Inflammatory macrophage treated with lipopolysaccharide for 4 hours (primary cell): ENCODE results near the gene TLE2.
"Not testable (repeated sequence)": the region's sequence is repeated elsewhere in the genome, so short reads cannot be mapped to it uniquely, and the experiment has no call there.

Source experiments
- DNase-seq: peaks from one replicate; pipeline ENCODE4 v3.0.0-alpha.2; 2020

The TLE2 gene

DNA sequence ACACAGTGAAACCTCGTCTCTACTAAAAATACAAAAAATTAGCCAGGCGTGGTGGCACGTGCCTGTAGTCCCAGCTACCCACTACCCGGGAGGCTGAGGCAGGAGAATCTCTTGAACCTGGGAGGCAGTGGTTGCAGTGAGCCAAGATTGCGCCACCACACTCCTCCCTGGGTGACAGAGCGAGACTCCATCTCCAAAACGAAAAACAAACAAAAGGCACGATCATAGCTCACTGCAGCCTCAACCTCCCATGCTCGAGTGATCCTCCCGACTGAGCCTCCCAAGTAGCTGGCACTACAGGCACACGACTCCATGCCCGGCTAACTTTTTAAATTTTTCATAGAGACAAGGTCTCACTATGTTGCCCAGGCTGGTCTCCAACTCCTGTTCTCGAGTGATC lies 17.0 kb downstream of the TLE2 start:
- not testable (repeated sequence) for DNase-seq

- DNase-seq: no peak
Observed at GRCh38 chr19:3010871-3011270, 18.2 kb downstream of the TLE2 start.

DNA sequence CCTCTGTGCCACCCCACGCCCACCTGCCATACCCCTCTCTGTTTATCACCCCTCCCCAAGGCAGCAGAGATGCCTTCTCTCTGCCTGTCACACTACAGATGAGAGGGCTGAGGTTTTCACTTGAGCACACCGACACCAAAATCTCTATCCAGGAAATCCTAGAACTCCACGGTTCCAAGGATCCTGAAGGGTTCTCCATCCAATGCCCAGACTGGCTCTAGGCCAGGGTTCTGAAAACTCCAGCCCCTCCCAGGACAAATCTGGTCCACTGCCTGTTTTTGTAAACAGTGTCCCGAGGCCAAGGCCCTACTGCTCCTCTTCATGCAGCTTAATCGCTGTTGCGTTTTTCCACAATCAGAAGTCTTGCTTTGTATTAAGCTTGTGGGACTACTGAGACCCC lies 20.1 kb downstream of the TLE2 start:
- DNase-seq: no peak

- no peak for DNase-seq
Observed at GRCh38 chr19:3007975-3008374, 21.1 kb downstream of the TLE2 start.

DNA sequence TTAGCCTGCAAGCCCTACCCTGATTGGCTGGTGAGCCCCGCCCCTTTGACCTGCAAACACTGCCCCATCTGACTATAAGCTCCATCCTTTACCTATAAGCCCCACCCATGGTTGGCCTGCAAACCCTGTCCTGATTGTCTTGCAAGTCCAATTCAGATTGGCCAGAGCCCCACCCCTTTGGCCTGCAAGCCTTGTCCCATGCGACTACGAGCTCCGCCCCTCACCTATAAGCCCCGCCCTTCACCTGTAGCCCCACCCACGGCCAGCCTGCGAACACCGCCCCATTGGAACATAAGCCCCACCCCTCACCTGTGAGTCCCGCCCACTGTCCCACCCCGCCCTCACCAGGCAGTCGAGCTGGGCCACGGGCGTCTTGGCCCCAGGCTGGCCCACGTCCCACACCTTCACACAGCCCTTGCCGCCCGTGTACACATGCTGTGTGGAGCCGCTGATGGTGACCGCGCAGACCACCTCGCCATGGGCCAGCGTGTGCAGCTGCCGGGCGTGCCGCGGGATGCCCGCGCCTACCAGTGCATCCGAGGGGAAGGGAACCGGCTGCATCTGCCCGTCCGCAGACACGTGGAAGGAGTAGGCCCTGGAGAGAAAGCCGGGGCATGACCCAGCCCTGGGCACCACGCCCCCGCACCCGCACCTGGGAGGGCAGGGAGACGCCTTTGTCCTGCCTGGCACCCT lies 22.9 kb downstream of the TLE2 start:
- DNase-seq: no peak

DNA sequence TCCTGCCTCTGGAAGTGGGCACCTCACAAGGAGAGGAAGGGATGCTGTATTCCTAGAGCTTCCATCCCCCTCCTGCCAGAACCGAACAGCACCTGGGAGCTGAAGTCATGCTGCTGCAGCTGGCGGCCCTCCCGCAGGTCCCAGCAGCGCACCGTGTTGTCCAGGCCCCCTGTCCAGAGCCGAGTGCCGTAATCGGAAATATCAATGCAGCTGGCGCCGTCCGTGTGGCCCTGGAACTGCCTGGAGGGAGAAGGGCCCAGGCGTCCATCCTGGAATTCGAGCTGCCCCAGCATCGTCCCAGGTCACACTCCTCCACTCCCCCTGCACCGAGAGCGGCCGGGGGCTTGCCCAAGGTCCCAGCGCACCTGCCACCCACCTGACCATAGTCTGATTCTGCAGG lies 23.7 kb downstream of the TLE2 start:
- DNase-seq: no peak

- DNase-seq: no peak
Observed at GRCh38 chr19:3004522-3004921, 24.6 kb downstream of the TLE2 start.

DNA sequence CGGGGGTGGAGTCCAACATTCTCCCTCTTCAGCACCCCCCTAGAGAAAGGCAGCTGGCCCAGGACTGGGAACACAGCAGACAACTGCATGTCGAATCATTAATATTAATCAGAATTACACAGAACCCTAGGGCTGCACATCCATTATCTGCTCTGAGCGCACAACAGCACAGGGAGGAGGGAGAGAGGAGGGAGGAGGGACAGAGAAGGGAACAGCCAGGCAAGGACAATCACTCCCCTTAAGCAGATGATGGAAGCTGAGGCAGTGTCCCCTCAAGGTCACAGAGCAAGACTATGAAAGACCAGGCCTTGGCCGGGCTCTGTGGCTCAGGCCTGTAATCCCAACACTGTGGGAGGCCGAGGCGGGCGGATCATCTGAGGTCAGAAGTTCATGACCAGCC lies 26.0 kb downstream of the TLE2 start:
- no peak for DNase-seq

DNA sequence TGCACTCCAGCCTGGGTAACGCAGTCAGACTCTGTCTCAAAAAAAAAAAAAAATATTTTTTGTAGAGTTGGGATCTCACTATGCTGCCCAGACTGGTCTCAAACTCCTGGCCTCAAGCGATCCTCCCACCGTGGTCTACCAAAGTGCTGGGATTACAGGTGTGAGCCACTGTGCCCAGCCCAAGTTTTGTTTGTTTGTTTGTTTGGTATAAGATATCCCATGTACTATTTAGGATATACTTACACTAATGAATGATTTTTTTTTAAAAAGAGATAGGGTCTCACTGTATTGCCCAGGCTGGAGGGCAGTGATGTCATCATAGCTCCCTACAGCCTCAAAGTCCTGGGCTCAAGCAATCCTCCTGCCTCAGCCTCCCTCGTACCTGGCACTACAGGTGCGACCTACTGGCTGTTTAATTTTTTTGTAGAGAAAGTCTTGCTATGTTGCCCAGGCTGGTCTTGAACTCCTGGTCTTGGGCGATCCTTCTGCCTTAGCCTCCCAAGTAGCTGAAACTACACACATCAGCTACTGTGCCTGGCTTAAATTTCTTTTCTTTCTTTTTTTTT lies 27.8 kb downstream of the TLE2 start:
- DNase-seq: no peak

DNA sequence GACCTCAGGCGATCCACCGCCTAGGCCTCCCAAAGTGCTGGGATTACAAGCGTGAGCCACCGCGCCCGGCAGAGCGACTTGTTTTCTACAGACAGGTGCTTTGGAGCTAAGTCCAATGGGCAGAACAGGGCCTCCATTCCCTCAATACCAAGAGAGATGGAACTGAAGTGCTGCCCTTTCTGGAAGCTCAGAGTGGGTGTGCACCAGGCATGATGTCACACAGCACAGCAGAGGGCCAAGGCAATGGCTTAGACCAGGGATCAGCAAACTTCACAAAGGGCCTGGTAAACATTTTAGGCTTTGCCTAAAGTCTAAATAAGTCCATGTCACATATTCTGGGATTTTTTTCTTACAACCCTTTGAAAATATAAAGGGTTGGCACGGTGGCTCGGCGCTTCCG lies 30.4 kb downstream of the TLE2 start:
- no peak for DNase-seq

DNA sequence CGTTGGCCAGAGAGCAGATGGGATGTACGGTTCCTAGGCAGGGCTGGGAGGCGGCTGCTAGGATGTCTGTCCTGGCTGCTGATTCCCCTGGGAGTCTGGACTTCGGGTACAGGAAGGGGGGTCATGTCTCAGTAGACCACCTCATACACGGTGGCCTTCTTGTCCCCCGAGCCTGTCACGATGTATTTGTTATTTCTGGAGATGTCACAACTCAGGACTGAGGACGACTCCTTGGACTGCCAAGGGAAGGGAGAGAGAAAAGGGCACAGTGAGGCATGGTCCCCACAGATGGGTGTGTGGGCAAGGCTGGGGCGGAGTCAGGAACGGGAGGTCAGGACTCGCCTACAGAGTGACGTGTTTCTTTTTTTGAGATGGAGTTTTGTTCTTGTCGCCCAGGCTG lies 31.4 kb downstream of the TLE2 start:
- DNase-seq: no peak

- no peak for DNase-seq
Observed at GRCh38 chr19:2994588-2995131, 34.4 kb downstream of the TLE2 start.

GRCh38 chr19:2993579-2993978 lies 35.5 kb downstream of the TLE2 start:
- DNase-seq: no peak

DNA sequence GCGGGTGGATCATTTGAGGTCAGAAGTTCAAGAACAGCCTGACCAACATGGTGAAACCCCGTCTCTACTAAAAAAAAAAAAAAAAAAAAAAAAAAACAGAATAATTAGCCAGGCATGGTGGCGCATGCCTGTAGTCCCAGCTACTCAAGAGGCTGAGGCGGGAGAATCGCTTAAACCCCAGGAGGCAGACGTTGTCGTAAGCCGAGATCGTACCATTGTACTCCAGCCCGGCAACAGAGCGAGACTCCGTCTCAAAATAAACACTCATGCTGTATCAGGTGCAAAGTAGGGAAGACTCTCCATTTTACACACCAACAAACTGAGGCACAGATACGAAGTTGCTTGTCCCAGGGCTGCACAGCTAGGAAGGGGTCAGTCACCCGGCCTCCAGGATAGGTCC lies 36.1 kb downstream of the TLE2 start:
- DNase-seq: no peak

DNA sequence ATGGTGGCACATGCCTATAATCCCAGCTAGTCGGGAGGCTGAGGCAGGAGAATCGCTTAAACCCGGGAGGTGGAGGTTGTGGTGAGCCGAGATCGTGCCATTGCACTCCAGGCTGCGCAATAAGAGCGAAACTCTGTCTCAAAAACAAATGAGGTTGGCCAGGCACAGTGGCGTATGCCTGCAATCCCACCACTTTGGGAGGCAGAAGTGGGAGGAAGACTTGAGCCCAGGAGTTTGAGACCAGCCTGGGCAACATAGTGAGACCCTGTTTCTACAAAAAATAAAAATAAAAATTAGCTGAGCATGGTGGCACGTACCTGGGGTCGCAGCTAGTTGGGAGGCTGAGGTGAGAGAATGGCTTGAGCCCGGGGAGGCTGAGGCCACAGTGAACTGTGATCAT lies 36.7 kb downstream of the TLE2 start:
- not testable (repeated sequence) for DNase-seq

GRCh38 chr19:2989236-2989946 lies 39.7 kb downstream of the TLE2 start:
- DNase-seq: no peak

GRCh38 chr19:2988568-2988967 lies 40.5 kb downstream of the TLE2 start:
- no peak for DNase-seq

DNA sequence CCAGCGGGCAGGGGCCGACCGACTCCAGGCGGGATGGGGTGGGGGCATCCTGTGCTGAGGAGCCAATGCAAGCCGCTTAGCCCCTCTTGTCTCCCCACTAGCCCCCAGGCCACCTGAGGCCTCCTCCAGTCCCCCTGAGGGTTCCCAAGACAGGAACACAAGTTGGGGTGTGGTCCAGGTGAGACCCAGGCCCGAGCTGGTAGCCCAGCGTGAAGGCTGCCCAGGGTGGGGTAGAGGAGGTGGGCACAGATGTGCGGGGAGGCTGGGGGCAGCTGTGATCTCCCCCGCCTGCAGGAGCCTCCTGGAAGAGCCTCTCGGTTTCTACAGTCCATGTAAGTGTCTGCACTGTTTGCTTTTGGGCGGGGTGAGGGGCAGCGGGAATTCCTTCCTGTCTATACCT lies 41.3 kb downstream of the TLE2 start:
- DNase-seq: no peak

GRCh38 chr19:2986951-2987524 lies 42.0 kb downstream of the TLE2 start:
- DNase-seq: no peak

GRCh38 chr19:2984215-2984528 lies 44.9 kb downstream of the TLE2 start:
- DNase-seq: no peak

DNA sequence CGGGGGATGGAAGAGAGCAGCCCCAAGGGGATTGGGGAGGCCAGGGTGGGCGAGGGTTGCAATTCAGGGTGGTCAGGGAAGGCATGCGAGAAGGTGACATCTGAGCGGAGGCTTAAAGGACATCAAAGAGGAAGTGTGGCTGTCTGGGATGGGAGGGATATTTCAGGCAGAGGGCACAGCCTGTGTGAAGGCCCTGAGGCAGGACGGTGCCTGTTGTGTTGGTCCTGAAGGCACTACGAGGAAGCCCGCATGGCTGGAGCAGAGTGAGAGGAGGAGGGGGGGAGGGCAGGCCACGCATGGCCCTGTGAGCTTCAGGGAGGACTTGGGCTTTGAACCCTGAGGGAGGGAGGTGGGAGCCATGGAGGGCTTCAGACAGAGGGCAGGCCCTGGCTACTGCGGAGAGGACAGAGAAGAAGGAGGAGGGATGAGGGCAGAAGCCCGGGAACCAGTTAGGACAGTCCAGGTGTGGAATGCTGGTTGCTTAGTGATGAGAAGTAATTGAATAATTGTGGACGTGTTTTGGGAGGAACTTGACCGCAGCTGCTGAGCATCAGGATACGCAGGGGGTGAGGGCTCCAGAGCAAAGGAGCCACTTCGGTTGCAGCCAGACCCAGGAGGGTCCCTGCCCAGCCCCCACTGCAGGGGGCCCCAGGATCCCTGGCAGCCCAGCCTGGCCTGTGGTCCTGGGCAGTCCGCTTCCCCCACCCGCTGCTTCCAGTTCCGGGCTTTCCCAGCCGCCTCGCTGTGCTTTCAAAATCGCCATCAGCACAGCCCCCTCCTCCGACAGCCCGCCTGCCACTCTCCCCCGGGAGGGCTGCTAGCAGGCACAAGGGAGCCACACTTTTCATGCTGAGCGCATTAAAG lies 45.5 kb downstream of the TLE2 start:
- DNase-seq: no peak

DNA sequence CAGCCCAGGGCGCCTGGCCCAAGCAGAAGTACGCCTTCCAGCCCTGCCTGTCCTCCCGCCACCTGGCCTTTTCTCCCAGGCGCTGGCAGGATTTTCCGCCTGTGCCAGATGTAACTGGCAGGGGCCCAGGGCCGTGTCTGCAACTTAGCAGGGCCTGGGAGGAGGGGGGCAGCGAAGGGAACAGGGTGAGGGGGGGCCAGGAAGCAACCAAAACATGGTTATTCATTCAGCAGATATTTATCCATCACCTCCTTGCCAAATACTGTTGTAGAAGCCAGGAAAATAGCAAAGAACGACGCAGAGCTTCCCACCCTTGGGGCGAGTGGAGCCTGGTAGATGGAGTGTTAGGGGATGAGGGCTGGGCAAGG lies 46.1 kb downstream of the TLE2 start:
- DNase-seq: no peak

GRCh38 chr19:2982561-2982960 lies 46.5 kb downstream of the TLE2 start:
- DNase-seq: no peak
